Measurements from ENCODE around the gene DHCR24.

Gene DHCR24

DNA sequence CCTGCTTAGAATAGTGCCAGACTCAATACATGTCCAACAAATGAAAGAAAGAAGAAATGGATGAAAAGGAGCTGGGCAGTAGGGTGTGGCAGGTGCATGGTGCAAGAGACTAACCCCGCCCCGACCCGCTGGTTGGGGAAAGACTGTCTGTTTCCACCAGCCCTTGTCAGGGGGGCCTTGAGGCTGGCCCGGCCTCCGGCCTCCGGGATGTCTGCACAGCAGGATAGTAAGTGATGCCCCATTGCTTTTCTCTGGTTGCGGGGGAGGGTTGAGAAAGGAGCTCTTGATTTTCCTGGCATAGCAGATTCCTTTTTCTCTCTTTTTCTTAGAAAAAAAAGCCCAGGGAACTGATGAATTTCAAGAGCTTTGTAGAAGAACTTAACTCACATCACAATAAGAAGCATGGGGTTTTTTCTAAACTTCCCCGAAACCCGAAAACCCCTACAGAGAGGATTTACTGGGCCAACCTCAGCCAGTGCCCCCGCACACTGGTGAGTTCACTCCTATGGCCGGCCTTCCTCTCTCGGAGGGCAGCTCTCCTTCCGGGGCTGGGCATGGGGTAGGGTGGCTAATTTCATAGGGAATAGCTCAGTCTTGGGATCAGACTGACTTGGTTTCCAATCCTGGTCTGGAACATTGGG, 73.4 kb downstream of the DHCR24 start:
- TF ChIP-seq, protein P1, sequence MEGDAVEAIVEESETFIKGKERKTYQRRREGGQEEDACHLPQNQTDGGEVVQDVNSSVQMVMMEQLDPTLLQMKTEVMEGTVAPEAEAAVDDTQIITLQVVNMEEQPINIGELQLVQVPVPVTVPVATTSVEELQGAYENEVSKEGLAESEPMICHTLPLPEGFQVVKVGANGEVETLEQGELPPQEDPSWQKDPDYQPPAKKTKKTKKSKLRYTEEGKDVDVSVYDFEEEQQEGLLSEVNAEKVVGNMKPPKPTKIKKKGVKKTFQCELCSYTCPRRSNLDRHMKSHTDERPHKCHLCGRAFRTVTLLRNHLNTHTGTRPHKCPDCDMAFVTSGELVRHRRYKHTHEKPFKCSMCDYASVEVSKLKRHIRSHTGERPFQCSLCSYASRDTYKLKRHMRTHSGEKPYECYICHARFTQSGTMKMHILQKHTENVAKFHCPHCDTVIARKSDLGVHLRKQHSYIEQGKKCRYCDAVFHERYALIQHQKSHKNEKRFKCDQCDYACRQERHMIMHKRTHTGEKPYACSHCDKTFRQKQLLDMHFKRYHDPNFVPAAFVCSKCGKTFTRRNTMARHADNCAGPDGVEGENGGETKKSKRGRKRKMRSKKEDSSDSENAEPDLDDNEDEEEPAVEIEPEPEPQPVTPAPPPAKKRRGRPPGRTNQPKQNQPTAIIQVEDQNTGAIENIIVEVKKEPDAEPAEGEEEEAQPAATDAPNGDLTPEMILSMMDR (IDR thresholded peaks at IDR 0.05; ENCODE audit: low read depth, low read length), result no peak

DNA sequence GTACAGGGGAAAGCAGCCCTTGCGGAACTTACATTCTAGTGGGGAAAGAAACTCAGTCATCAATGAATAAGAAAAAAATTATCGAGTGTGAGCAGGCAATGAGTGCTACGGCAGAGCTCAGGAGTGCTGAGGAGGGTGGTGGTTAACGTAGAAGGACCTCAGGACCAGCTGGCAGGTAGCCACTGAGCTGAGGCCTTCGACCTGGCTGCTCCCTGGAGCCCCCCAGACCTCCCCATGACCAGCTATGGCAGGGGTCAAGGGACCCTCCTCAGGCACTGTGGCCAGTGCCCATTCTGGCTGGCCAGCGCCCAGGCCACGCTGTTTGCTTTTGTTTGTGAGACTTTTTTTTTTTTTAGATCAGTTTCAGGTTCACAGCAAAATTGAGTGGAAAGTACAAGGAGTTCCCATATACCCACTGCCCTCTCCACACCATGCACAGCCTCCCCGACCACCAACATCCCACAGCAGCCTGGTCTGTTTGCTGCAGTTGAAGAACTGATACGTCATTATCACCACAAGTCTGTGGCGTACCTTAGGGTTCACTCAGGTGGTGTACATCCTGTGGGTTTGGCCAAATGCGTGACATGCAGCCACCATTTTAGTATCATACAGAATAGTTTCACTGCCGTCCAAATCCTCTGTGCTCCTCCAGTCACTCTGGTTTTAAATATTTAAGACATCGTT, 74.1 kb downstream of the DHCR24 start:
- TF ChIP-seq, protein P1 (IDR thresholded peaks at IDR 0.05; ENCODE audit: low read depth, low read length), result no peak

More for the DNA sequence above, 73.4 kb downstream of the DHCR24 start:
- no peak for DNase-seq (ENCODE audit: extremely low read depth, low read depth)

DNA sequence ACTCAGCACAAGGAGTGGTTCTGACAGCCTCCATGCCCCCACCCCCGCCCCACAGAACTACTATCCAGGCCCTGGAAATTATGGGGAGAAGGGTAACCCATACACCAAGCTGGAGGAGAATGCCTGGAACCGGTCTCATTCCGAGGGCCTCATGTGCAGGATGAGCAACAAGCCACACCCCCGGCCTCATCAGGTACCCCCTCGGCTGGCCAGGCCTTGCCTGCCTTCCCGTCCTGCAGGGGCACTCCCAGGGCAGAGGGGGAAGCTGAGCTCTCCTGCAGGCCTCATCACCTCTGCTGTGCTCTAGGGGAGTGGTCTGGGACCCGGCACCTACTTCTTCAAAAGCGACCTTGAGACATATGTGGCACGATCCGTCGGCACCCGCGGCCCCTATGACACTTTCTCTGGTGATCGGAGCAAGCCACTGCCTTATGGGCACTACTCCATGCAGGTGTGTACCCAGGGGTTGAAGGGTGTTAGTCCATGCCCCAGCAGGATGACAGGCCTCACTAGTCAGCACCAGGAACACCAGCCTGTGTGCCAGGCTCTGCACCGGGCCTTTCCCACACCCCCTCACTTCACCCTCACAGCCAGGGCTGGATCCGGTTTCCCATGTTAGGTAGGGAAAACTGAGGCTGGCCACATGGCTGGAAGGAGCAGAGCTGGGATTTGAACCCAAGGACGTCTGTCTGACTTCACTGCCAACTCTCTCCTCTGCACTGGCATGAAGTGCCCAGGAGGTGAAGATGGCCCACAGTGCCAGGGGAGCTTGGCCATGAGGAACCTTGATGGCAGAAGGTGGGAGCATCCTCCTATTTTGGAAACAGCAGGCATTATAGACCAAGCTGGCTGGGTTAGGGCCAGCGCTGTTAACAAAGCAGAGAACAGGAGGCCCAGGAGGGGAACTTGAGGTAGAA, 75.0 kb downstream of the DHCR24 start:
- TF ChIP-seq, protein P1 (IDR thresholded peaks at IDR 0.05; ENCODE audit: low read depth, low read length), result no peak
- no peak for DNase-seq (ENCODE audit: extremely low read depth, low read depth)

More for the DNA sequence above, 74.1 kb downstream of the DHCR24 start:
- DNase-seq (ENCODE audit: extremely low read depth, low read depth), result no peak

DNA sequence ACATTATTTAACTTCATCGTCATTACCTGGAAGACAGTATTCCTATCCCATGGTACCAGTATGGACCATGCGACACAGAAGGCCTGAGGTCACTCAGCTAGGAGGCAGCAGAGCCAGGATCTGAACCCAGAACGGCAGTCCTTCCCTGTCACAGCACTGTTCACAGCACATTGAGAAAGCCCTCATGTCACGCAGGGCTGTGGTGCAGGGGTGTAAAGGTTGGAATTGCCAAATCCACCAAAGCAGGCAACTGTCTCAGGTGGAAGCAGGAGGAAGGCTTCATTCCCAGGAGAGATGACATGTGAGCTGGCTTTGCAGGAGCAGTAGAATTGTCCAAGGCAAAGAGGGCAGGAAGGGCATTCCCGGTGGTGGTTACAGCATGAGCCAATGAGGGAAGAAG, 75.9 kb downstream of the DHCR24 start:
- TF ChIP-seq, protein P1 (IDR thresholded peaks at IDR 0.05; ENCODE audit: low read depth, low read length), result no peak

DNA sequence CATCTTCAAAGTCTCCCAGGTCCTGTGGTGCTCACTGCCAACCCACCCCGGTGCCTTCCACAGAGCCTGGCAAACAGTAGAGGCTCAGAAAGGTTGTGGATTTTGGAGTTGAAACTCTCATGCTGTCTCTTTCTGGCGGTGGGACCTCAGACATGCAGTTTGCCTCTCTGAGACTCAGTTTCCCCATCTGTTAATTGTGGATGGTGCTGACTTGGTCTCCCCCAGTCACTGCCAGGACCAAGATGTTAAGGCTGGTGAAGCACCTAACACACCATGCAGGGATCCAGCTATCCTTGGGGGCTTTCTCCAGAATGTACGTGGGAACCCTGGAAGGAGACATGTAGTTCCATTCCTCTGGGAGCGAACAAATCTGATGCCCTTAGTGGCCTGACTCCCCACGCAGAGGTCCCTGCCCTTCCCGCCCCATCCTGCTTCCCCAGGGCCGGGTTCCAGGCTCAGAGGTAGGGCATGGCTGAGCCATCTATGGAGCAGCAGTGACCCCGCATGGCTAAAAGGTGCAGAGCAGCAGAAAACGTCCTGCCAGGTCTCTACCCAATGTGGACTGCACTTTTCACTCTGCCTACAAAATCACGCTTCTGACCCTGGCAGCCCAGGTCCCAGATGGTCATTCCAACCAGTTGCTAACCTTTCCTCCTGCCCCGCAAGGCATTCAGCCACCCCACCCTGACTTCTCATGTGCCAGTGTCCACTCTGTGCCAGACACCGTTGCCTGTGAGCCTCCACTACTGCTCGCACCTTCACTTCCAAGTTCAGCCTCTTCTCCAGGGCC, 76.6 kb downstream of the DHCR24 start:
- TF ChIP-seq, protein P1 (IDR thresholded peaks at IDR 0.05; ENCODE audit: low read depth, low read length), result peak; percentile 93
- no peak for DNase-seq (ENCODE audit: extremely low read depth, low read depth)

More for the DNA sequence above, 75.9 kb downstream of the DHCR24 start:
- DNase-seq (ENCODE audit: extremely low read depth, low read depth), result no peak

DNA sequence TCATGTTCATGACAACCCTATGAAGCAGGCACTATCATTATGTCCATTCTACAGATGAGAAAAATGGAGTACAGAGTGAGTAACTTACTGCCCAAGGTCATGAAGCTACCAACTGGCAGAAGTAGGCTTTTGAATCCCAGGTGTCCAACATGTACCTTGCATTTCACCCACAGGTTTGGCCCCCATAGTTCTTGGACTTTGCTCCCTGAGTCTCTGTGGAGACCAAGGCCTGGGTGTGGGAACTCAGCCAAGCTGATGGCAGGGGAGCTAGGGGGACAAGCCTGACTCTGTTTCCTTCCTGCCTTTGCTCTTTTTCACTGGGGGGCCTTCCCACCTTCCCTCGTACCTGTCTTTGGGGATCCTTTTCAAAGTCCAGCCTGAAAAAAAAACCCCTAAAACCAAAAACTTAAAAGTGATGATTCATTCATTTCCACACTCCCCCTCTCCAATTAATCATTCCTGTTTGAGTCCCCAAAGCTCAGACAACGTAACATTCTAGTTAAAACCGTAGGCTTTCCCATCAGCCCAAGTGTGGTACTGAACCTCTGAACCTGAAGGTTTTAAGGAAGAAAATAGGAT, 77.4 kb downstream of the DHCR24 start:
- DNase-seq (ENCODE audit: extremely low read depth, low read depth), result no peak
- TF ChIP-seq, protein P1 (IDR thresholded peaks at IDR 0.05; ENCODE audit: low read depth, low read length), result no peak
